Colonic mucosa (tissue), 4 donors: Measurements from ENCODE around the gene FGF2. TPM values are rescaled to one million over a fixed set of nuclear protein-coding genes. Genes with fewer than 3 reads are reported as not detected.
"Not testable (repeated sequence)": the region's sequence is repeated elsewhere in the genome, so short reads cannot be mapped to it uniquely, and the experiment has no call there.

Experiments
- DNase-seq: peaks from one replicate; pipeline ENCODE4 v3.0.0-alpha.2; 2020
- H3K27ac ChIP-seq: fragments of 200-600 bp; one replicate; pipeline ENCODE4 v1.8.0; 2021
- H3K27me3 ChIP-seq: fragments of 200-600 bp; one replicate; pipeline ENCODE4 v1.8.0; 2021
- H3K36me3 ChIP-seq: fragments of 200-600 bp; one replicate; pipeline ENCODE4 v1.8.0; 2021
- H3K4me1 ChIP-seq: fragments of 200-600 bp; one replicate; pipeline ENCODE4 v1.8.0; 2021; ENCODE audit warnings: mild to moderate bottlenecking
- H3K4me3 ChIP-seq: fragments of 200-600 bp; one replicate; pipeline ENCODE4 v1.8.0; 2021
- H3K9ac ChIP-seq, 2 donors: one replicate each; pipeline ENCODE4 v1.7.0; 2013; ENCODE audit warnings: control low read depth in 2 of 2, low read depth in 2 of 2, low read length in 2 of 2
- H3K9me3 ChIP-seq: fragments of 200-600 bp; one replicate; pipeline ENCODE4 v1.8.0; 2021
- intact Hi-C: fragments of 100-400 bp; cut with DNase I; formaldehyde crosslinking; loops from one replicate; pipeline ENCODE4 v1.14.1; 2022
- total RNA-seq, 2 donors: library from RNA; stranded (reverse); fragmentation: NEBNext Ultra II Directional in 1 of 2; extraction: Animal tissue kit (Norgen Biotek cat#: 25700) in 1 of 2; gene quantifications; one replicate each; pipeline ENCODE4 v1.2.1, GENCODE V29; 2021
- TF ChIP-seq, protein P1 (sequence below): fragments of 200-600 bp; IDR thresholded peaks from one replicate; pipeline ENCODE4 v1.8.0; 2022; ENCODE audit warnings: antibody characterized with exemption, mild to moderate bottlenecking
- donor health status: healthy.
- donor health status: DM: no; HTN: no; CAD: no.
- donor health status: DM: no; HTN: no; CAD: no.

The FGF2 gene
- total RNA-seq, 2 donors from 2014 or later = 0.94 to 5.0 TPM

DNA sequence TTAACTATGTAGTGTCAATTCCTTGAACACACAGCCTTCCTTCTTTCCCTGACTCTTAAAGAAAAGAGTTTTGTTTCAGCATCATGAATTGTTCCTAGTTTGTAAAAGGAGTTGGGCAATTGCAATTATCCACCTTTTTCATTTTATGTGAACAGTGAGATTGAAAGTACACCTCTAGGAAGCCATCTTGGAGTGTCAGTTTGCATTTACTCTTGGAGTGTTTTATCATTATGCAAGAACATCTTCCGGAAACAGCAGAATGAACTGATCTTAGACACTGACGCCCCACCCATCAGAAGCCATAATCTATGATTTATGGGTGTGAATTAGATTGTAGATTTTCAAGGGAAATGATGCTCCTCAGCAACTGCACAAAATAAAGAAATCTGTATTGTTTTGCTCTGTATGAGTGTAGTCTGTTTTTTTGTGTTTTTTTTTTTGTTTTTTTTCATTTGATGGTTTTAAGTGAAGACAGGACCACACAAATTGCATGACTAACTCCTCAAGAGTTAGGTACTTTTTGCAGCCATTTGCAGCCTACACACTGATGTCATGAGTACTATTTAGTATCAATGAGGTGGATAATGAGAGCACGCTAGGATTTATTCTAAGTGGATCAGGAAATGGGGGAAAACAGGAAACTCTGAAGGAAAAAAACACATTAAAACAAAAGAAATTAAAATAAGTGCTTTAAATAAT is 19.5 kb upstream of the FGF2 start:
- TF ChIP-seq, protein P1, sequence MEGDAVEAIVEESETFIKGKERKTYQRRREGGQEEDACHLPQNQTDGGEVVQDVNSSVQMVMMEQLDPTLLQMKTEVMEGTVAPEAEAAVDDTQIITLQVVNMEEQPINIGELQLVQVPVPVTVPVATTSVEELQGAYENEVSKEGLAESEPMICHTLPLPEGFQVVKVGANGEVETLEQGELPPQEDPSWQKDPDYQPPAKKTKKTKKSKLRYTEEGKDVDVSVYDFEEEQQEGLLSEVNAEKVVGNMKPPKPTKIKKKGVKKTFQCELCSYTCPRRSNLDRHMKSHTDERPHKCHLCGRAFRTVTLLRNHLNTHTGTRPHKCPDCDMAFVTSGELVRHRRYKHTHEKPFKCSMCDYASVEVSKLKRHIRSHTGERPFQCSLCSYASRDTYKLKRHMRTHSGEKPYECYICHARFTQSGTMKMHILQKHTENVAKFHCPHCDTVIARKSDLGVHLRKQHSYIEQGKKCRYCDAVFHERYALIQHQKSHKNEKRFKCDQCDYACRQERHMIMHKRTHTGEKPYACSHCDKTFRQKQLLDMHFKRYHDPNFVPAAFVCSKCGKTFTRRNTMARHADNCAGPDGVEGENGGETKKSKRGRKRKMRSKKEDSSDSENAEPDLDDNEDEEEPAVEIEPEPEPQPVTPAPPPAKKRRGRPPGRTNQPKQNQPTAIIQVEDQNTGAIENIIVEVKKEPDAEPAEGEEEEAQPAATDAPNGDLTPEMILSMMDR = no peak
- H3K27me3 ChIP-seq = no peaks in the 10 kb centered on the region
- H3K9ac ChIP-seq = no peak overlapping the region
- DNase-seq = no peak
- H3K4me1 ChIP-seq = no peaks in the 10 kb centered on the region
- intact Hi-C loops = no loop called here
- H3K9me3 ChIP-seq = no peaks in the 10 kb centered on the region
- no peaks in the 10 kb centered on the region for H3K36me3 ChIP-seq
- no peak overlapping the region for H3K27ac ChIP-seq
- no peak overlapping the region for H3K4me3 ChIP-seq

DNA sequence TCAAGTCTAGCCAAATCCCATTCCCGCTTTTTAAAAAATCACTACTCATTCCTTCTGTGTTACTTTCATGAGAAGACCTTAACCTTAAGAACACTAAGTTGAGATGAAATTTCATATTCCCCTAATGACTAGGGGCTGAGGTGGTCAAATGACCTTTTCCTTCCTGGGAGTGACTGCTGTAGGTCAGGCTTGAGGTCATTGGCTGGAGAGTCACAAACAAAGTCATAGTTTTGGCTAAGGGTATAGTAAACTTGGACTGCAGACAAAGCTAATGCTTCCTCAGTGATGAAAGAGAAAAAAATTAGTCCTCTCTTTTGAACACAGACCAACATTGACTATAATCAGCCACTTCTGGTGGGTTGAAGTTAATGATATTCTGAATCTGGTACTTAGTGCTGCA is 16.0 kb upstream of the FGF2 start:
- Histone ChIP-seq H3K4me3 (no peak overlapping the region), H3K27ac (no peak overlapping the region), H3K9me3 (no peaks in the 10 kb centered on the region), H3K27me3 (no peaks in the 10 kb centered on the region), H3K4me1 (no peaks in the 10 kb centered on the region), H3K9ac (no peak overlapping the region), H3K36me3 (no peaks in the 10 kb centered on the region)
- TF ChIP-seq, protein P1 = no peak
- intact Hi-C loops = no loop called here
- DNase-seq = no peak

DNA sequence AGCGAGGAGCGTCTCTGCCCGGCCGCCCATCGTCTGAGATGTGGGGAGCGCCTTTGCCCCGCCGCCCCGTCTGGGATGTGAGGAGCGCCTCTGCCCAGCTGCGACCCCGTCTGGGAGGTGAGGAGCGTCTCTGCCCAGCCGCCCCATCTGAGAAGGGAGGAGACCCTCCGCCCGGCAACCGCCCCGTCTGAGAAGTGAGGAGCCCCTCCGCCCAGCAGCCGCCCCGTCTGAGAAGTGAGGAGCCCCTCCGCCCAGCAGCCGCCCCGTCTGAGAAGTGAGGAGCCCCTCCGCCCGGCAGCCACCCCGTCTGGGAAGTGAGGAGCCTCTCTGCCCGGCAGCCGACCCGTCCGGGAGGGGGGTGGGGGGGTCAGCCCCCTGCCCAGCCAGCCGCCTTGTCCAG is 14.8 kb upstream of the FGF2 start:
- H3K27me3 ChIP-seq, H3K27ac ChIP-seq, intact Hi-C loops, H3K36me3 ChIP-seq, H3K4me3 ChIP-seq, H3K9ac ChIP-seq, DNase-seq, H3K9me3 ChIP-seq, H3K4me1 ChIP-seq: not testable (repeated sequence)

DNA sequence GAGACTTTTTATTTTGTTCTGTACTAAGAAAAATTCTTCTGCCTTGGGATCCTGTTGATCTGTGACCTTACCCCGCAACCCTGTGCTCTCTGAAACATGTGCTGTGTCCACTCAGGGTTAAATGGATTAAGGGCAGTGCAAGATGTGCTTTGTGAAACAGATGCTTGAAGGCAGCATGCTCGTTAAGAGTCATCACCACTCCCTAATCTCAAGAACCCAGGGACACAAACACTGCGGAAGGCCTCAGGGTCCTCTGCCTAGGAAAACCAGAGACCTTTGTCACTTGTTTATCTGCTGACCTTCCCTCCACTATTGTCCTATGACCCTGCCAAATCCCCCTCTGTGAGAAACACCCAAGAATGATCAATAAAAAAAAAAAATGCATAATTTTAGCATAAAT is 13.8 kb upstream of the FGF2 start:
- H3K9ac ChIP-seq, DNase-seq, H3K9me3 ChIP-seq, intact Hi-C loops, H3K4me1 ChIP-seq, H3K4me3 ChIP-seq, H3K27ac ChIP-seq, H3K36me3 ChIP-seq, H3K27me3 ChIP-seq: not testable (repeated sequence)

DNA sequence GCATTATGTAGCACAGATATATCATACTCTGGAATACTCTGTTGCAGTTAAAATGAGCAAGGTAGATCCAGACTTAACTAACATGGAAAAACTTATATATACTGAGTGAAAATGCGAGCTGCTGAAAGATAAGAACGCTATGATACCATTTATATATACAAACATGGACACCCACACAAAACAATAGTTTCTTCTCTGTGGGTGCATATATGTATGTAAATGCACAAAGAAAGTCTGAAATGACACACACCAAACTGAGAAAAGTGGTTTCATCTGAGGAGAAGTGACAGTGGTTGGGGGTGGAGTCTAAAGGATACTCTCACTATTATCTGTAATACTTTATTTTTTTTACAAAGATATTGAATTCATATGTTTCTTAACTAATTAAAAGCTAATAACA is 12.2 kb upstream of the FGF2 start:
- no peak overlapping the region for H3K9ac ChIP-seq
- no peak overlapping the region for H3K4me3 ChIP-seq
- no peaks in the 10 kb centered on the region for H3K9me3 ChIP-seq
- intact Hi-C loops = no loop called here
- no peaks in the 10 kb centered on the region for H3K36me3 ChIP-seq
- TF ChIP-seq, protein P1 = no peak
- no peaks in the 10 kb centered on the region for H3K4me1 ChIP-seq
- H3K27ac ChIP-seq = no peak overlapping the region
- H3K27me3 ChIP-seq = no peaks in the 10 kb centered on the region
- DNase-seq = no peak

DNA sequence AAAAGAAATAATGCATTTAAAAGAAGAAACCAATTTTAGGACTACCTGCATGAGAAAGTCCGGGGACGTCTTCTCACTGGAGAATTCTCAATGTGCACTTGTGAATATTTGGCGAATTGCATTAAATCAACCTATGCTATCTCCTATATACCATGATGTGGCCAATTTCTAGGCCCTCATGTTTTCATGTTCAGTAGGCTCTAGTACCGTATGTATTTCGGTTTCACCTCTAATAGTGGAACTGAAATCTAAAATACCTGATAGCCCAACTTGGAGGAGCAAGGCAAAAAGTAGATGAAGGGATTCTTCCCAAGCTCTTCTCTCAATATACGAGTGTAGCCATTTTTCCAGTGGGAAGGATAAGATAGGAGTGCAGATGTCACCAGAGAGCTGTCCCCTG is 11.4 kb upstream of the FGF2 start:
- H3K9me3 ChIP-seq = no peaks in the 10 kb centered on the region
- H3K36me3 ChIP-seq = no peaks in the 10 kb centered on the region
- H3K9ac ChIP-seq = no peak overlapping the region
- TF ChIP-seq, protein P1 = no peak
- H3K4me3 ChIP-seq = no peak overlapping the region
- H3K27ac ChIP-seq = no peak overlapping the region
- H3K27me3 ChIP-seq = no peaks in the 10 kb centered on the region
- H3K4me1 ChIP-seq = no peaks in the 10 kb centered on the region
- DNase-seq = no peak
- intact Hi-C loops = no loop called here
